CD4-positive, alpha-beta T cell treated with Interleukin-21 for 1 hour (primary cell): ENCODE data around the gene RAPGEF3.

Experiments used
- DNase-seq: peaks from one replicate; pipeline ENCODE4 v3.0.0-alpha.2; 2020

RAPGEF3 gene

GRCh38 chr12:47776471-47777143 is 17.9 kb upstream of the RAPGEF3 start:
- no peak for DNase-seq

DNA sequence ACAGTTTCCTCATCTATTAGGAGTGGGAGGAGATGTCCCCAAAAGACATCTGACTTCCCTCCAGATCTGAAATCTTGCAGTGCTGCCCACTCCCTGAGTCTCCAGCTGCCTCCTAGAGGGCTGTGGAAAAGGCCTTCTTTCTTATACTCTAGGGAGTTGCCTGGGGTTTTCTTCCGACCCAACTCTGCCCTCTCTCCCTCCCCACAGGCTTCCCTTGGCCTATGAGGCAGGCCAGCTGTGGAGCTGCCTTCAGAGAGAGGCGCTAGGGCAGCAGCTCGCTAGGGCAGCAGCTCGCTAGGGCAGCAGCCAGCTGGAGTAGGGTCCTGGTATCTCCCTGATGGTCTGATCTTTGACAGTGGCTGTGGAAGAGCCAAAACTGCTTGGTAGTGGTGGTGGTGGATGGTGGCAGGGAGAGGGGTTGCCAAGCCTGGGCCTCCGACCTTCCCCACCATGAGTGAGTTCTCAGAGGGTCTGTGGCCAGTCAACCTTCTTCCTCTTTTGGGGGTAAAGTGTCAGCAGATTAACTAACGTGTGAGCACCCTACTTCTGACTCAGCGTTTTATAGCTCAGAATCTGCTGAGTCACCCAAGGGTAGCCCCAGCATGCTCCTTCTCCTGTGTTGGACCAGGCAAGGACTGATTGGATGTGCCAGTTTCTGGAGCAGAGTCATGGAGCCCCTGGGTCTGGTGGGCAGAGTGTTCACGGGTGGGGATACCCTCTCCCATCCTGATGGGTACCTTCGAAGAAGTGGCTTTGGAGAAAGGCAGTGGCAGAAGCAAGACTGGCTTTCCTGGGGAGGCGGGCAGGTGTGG is 16.6 kb upstream of the RAPGEF3 start:
- no peak for DNase-seq

- DNase-seq, result no peak
Measured at GRCh38 chr12:47774663-47775062, 16.0 kb upstream of the RAPGEF3 start.

DNA sequence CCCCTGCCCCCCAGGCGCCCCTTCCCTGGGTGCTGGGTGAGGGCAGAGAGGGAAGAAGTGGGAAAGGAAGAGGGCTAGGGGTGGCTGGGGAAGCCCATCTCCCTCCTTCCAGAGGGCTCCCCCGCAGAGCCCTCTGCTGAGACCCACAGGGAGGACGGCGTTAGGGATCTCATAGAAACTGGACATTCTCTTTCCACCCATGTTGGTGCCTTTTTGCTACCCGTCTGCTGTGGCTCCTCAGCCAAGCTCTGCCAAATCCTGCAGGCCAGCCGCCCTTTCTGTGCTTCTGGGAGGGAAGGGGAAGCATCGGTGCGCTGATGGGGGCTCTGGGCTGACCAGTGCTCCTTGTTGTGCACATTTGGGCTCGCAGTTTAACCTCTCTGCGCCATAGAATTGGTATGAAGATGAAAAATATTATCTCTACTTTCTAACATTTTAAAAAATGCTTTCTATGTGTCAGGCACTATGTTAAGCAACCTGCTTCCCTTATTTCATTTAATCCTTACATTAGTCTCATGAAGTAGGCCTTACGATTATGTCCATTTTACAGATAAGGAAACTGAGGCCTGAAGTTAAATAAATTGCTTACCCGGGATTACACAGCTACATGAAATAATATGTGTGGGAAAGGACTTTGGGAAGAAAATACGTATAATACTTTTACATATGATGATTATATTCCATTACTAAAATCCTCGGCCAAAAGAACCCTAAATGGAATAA is 15.3 kb upstream of the RAPGEF3 start:
- no peak for DNase-seq

- peak; percentile 76 for DNase-seq
Measured at GRCh38 chr12:47773062-47773857, 14.6 kb upstream of the RAPGEF3 start, which contains the start of gene SLC48A1. Gene SLC48A1, plus strand, starts transcription at chr12:47773238. Its CDS starts 67 bp downstream, at chr12:47773305.

- no peak for DNase-seq
Measured at GRCh38 chr12:47772738-47773061, 14.0 kb upstream of the RAPGEF3 start.

DNA sequence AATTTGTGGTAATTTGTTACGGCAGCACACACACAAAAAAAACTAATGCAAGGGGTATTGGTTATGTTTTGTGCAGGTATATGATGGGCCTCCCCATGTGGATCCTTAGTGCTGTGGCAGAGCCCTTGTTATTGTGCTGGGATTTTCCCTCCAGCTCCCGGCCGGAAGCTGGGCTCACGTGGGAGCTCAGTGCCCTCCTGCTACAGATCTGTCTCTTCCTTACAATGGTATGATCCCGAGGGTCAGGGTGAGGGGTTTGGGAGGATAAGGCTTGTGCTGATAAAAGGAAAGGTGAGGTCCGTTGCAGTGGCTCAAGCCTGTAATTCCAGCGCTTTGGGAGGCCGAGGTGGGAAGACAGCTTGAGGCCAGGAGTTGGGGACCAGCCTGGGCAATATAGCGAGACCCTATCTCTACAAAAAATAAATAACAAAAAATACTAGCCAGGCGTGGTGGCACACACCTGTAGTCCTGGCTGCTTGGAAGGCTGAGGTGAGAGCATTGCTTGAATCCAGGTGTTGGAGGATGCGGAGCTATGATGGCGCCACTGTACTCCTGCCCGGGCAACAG is 13.5 kb upstream of the RAPGEF3 start:
- no peak for DNase-seq

DNA sequence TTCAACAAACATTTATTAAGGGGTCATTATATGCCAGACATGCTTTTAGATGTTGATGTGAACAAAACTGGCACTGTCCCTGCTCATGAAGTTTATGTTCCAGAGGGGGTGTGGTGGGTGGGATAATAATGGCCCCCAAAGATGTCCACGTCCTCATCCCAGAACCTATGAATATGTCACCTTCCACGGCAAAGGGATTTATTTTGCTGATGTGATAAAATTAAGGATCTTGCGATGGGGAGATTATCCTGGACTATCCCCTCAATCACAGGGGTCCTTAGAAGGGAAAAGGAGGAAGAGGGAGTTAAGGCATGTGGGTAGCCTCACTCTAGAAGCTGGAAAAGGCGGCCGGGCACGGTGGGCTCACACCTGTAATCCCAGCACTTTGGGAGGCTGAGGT is 12.6 kb upstream of the RAPGEF3 start:
- no peak for DNase-seq

GRCh38 chr12:47770086-47770726 is 11.5 kb upstream of the RAPGEF3 start:
- no peak for DNase-seq

DNA sequence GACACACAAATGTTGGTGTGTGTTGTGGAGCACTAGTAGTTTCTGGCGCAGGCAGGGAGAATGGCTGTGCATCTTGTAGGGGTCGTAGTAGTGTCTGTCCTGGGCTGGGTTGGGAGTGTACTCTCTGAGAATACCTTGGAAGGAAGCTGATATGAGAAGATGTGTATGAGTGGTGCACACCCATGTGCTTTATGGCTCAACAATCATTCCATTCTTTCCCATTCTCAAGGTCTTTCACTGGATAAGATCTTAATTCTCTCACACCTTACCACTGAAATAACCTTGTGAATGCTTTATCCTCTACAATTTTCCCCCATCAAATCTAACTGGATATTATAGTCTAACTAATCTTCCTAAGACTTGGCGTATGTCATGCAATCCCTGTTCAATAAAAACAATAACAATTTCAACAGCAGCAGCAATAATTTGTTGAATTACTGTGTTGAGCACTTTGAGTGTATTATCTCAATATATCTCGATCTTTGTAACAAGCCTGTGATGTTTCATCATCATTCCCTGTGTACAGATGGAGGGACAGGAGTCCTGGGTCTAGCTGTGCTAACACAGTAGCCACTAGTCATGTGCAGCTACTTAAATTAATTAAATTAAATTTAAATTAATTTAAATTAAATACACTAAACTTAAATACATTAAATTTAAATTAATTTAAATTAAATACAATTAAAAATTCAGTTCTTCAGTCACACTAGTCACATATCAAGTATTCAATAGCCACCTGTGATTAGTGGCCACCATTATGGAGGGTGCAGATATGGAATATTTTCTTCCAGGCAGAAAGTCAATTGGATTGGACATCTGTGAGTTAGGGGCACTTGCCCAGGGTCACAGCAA is 10.8 kb upstream of the RAPGEF3 start:
- no peak for DNase-seq

DNA sequence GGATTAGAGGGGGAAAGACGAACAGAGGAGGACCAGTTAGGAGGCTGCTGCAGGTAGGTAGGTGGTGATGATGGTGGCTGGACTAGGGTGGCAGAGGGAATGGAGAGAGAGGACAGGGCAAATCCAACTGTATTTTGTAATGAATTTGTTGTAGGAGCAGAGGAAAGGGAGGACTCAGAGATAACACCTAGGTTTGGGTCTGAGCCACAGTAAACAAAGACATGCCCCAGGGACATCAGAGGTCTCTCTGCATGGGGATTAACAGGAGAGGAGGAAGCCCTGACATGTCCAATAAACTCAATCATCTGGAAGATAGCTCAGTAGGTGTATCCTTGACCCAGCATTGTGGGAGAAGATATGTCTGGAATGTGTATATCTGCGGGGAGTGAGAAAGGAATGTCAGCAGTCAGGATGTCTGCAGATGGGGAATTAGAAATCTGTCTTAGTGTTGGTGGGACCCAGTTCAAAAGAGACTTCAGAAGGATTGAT is 9.7 kb upstream of the RAPGEF3 start:
- DNase-seq, result no peak

DNA sequence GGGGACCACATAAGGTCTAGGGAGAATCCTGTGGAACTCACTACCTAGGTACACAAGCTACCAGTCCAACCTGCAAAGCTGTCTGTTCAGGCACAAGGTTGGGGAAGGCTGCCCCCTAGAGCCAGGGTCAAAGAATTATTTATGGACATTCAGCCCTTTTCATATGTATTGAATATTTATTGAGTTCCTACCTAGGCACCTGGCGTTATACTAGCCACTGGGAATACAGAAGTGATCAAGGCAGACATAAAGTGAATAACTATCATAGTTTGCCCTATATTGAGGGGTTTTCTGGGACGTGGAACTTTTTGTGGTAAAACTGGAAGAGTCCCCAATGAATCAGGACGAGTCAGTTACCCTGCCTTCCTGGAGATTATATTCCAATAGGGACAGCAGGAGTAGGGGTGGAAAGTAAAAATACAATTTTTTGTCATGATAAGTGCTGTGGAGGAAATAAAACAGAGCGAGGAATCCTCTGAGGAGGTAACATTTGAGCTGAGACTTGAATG is 8.6 kb upstream of the RAPGEF3 start:
- DNase-seq, result peak; percentile 79

DNA sequence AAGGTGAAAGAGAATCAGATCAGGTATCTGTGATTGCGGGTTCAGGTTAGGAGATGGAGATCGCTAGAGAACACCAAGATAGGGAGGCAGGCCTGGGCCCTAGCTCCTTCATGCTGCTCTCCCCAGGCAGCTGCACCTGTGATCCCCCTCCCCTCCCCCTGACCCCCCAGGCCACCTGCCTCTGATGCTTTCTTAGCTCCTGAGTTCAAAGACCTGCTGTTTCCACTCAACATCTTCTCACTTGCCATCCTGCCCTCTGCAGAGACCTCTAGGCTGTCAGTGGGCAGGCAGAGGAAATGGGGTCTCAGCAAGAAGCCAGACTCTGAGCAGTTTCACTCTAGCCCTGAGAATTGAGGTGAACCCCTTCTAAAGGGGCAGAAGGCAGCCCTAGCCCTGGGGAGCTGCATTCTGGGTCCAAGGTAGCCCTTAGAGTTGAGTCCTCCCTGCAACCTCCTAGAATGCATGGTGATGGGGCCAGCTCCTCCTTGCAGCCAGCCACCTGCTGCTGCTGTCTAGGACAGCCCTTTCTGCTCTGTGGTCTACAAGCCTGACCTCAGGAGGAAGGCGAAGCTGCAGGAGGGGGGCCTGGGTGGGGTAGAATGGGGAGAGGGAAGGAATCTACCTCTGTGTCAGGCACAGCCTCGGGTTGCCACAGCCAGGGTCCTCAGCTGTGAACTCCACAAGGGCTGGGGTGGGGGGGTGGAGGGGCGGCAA is 8.0 kb upstream of the RAPGEF3 start:
- DNase-seq, result no peak

DNA sequence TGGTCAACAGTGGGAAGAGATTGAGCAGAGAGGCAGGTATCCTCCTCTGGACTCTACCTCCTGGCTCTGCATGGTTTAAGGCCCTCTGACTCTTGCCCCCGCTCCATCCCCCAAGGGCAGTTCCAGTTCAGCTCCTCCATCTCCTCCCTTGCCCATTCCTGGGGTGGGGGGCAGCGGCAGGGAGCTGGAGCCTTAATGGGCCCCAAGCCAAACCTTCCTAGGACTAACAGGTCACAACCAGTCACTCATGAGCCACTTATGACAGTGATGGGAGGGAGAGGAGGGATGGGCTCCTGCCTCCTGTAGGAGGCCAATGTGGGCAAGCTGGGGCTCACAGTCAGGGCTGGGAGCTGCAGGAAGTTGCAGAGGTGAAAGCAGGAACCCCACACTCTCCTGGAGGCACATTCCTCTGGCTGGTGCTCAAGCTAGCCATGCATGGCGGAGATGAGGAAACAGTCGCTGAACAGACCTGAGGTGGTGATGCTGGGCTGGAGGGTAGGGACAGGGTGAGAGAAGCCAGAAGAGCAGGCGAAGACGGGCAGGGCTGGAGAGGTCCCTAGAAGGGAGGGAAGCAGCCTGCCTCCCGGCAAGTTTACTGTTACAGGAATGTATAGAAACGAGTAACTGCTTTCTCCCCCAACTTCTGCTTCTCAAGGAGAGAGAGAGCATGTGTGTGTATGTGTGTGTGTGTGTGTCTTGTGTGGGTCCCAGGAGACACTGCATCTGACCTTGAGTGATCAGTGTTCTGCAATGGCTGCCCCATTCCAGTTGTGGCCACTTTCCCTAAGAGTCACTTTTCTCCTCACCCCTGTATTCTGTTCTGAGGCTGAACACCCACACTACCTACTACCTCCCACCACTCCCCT is 5.0 kb upstream of the RAPGEF3 start:
- DNase-seq, result no peak

DNA sequence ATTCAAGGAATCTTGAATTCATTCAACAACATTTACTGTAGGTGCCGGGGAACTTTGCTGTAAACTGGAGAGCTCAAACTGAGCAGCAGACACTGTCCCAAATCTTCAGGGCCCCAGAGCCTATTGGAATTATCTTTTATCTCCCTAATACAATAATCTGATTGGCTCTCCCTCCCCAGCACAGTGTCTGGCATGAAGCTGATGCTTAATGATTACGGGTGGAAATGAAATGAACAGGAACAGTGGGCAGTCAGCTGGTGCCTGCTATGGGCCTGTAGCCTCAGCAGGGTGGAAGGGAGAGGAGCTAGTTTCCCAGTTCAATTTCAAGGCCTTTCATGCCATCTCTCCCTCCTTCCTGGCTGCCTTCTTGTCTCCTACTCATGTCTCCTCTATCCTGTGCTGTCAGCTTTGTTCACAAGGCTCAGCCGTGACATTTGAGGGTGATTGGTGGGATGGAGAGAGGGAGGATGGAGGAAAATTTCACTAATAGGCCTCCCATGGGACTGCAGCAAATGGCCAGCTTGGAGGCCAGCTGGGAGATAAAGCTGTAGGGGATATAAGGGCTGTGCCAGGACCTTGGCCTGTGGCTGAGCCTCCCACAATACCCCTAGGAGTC is 4.3 kb upstream of the RAPGEF3 start:
- no peak for DNase-seq

DNA sequence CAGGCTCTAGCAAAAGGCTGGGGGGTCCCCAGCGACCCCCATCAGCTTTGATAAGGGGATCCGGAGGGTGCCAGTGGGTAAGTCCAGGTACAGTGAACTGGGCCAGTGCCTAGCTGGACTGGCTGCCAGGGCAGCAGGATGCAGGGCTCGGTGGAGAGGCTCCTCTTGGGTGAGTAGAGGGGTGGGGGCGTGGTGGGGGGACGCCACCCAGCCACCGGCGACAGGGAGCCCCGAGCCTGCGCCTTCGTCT is 171 bp downstream of the RAPGEF3 start:
- no peak for DNase-seq

DNA sequence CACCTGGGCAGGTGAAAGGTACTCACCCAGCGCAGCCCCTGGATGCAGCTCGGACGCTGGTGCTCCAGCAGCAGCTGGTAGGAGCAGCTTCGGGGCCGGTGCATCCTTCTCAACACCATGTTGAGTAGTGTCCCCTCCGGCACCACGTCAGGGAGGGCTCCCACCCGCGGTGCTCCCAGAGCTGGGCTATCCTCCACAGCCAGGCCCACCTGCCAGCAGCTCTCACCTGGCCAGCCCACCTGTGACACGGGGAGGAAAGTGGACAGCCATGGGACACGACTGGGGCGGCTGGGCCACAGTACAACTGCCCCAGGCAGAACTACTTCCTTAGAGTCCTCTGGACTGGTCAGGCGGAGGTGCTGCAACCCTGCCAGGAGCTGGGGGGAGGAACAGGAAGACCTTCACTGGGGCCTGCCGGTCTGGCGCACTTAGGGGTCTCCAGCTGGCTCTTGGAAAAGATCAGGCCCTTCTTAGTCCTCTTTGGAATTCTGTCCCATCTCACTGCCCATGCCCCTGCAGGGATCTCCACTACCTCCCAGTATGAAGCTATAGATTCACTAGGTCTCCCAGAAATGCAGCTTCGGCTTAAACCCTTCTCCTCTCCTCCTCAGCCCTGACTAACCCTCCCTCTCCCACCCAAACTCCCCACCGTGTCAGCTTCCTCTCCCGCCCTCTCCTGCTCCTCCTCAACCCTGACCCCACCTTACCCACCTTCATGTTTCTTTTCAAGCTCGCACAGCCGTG is 668 bp downstream of the RAPGEF3 start:
- DNase-seq, result no peak

DNA sequence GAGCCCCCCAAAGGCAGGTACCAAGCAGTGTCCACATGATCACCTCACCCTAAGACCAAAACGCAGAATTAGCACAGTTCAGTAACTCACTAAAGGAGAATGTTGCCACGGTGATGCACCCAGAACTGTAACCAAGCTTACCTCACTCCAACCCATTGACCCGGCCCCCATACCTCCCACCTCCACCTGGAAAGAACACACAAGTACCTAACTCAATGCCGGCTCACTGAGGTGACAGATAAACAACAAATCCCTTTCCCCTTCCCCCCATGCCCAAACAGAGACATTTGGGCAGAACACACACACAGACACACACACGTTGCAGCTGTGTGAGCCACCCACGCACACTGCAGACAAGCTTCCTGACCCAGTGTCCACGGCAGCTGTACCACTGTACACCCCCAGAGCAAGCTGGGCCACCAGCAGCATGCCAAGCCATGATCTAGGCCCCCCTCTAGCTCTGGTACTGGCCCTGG is 1.3 kb downstream of the RAPGEF3 start:
- no peak for DNase-seq
